ENCODE measurements around the gene TFR2. TPM values are rescaled to one million over a fixed set of nuclear protein-coding genes. Genes with fewer than 3 reads are reported as not detected.

TFR2 gene
- total RNA-seq, 1 experiment from 2014 or later, result not detected

GRCh38 chr7:100626055-100626454 is 15.3 kb downstream of the TFR2 start:
- no peaks in the 10 kb centered on the region for H3K9me2 ChIP-seq (replicated peaks; ENCODE audit: low read length)
- H3K9me3 ChIP-seq (ENCODE audit: low read length), result no peaks in the 10 kb centered on the region
- POLR2A ChIA-PET (ENCODE audit: unreplicated experiment), result interaction anchor here (0.5 to 0.6 kb wide), 2 partner anchors 19 to 147 kb away, joined by 3 to 4 read pairs; no protein-coding TSS in a partner anchor
- no peak overlapping the region for H3K27ac ChIP-seq (ENCODE audit: low read length)
- peak overlapping the region; percentile 58 for H3K4me3 ChIP-seq (ENCODE audit: low read length)
- DNase-seq, result no peak
- H3F3A ChIP-seq (ENCODE audit: low read length, unreplicated experiment), result no peaks in the 10 kb centered on the region
- no TSS peak for BruUV-seq (replicated peaks)
- no peaks in the 10 kb centered on the region for H3K27me3 ChIP-seq (ENCODE audit: low read length)
- no peaks in the 10 kb centered on the region for H3K79me2 ChIP-seq (ENCODE audit: low read length)
- no peak for ATAC-seq
- H4K20me1 ChIP-seq (ENCODE audit: low read length), result no peaks in the 10 kb centered on the region
- TF ChIP-seq EZH2phosphoT487 (IDR thresholded peaks at IDR 0.05; ENCODE audit: borderline replicate concordance, low read length) (no peak), CTCF (conservative IDR thresholded peaks at IDR 0.05; ENCODE audit: low read depth, low read length) (no peak), EZH2 (IDR thresholded peaks at IDR 0.05; ENCODE audit: low read length, unreplicated experiment) (no peak)
- H3K4me1 ChIP-seq (ENCODE audit: insufficient read depth, low read length), result peaks cover 6% of the 10 kb centered on the region
- H3K36me3 ChIP-seq (ENCODE audit: low read depth, low read length), result no peaks in the 10 kb centered on the region
- H2AFZ ChIP-seq (ENCODE audit: low read length), result peak overlapping the region; percentile 82
- H3K9ac ChIP-seq (ENCODE audit: low read length), result no peak overlapping the region
- CTCF ChIA-PET, result no interaction called here
- peak overlapping the region; percentile 98 for H3K4me2 ChIP-seq (ENCODE audit: low read length)
- intact Hi-C loops (cut with micrococcal nuclease), result loop anchor here (5.0 kb wide), 1 partner anchor 46 kb away; the partner anchor contains the start of gene GNB2

- BruUV-seq (replicated peaks), result no TSS peak
- Histone ChIP-seq H3K9me2 (replicated peaks; ENCODE audit: low read length) (no peaks in the 10 kb centered on the region), H3K36me3 (ENCODE audit: low read depth, low read length) (no peaks in the 10 kb centered on the region), H3K27me3 (ENCODE audit: low read length) (no peaks in the 10 kb centered on the region), H3F3A (ENCODE audit: low read length, unreplicated experiment) (no peaks in the 10 kb centered on the region), H3K9me3 (ENCODE audit: low read length) (no peaks in the 10 kb centered on the region), H3K4me2 (ENCODE audit: low read length) (no peak overlapping the region), H3K4me3 (ENCODE audit: low read length) (no peak overlapping the region), H2AFZ (ENCODE audit: low read length) (no peak overlapping the region), H3K4me1 (ENCODE audit: insufficient read depth, low read length) (peaks cover 6% of the 10 kb centered on the region), H3K27ac (ENCODE audit: low read length) (no peak overlapping the region), H3K79me2 (ENCODE audit: low read length) (no peaks in the 10 kb centered on the region), H3K9ac (ENCODE audit: low read length) (no peak overlapping the region), H4K20me1 (ENCODE audit: low read length) (no peaks in the 10 kb centered on the region)
- POLR2A ChIA-PET (ENCODE audit: unreplicated experiment), result no interaction called here
- ATAC-seq, result no peak
- TF ChIP-seq CTCF (conservative IDR thresholded peaks at IDR 0.05; ENCODE audit: low read depth, low read length), result no peak
- TF ChIP-seq EZH2phosphoT487 (IDR thresholded peaks at IDR 0.05; ENCODE audit: borderline replicate concordance, low read length), result no peak
- no peak for TF ChIP-seq EZH2 (IDR thresholded peaks at IDR 0.05; ENCODE audit: low read length, unreplicated experiment)
- intact Hi-C loops (cut with micrococcal nuclease), result no loop called here
- DNase-seq, result no peak
- CTCF ChIA-PET, result no interaction called here
Measured at GRCh38 chr7:100623951-100624824, 17.2 kb downstream of the TFR2 start.

GRCh38 chr7:100621554-100621953 is 19.8 kb downstream of the TFR2 start:
- Histone ChIP-seq H3K36me3 (ENCODE audit: low read depth, low read length) (no peaks in the 10 kb centered on the region), H3K4me1 (ENCODE audit: insufficient read depth, low read length) (no peaks in the 10 kb centered on the region), H3K9me2 (replicated peaks; ENCODE audit: low read length) (no peaks in the 10 kb centered on the region), H4K20me1 (ENCODE audit: low read length) (no peaks in the 10 kb centered on the region), H3K4me2 (ENCODE audit: low read length) (no peak overlapping the region), H3K27me3 (ENCODE audit: low read length) (no peaks in the 10 kb centered on the region), H3K4me3 (ENCODE audit: low read length) (no peak overlapping the region), H3K9me3 (ENCODE audit: low read length) (no peaks in the 10 kb centered on the region), H3K79me2 (ENCODE audit: low read length) (no peaks in the 10 kb centered on the region), H3K27ac (ENCODE audit: low read length) (no peak overlapping the region), H3F3A (ENCODE audit: low read length, unreplicated experiment) (no peaks in the 10 kb centered on the region), H2AFZ (ENCODE audit: low read length) (no peak overlapping the region), H3K9ac (ENCODE audit: low read length) (no peak overlapping the region)
- intact Hi-C loops (cut with micrococcal nuclease), result no loop called here
- DNase-seq (no peak), ATAC-seq (no peak)
- no TSS peak for BruUV-seq (replicated peaks)
- TF ChIP-seq CTCF (conservative IDR thresholded peaks at IDR 0.05; ENCODE audit: low read depth, low read length) (no peak), EZH2 (IDR thresholded peaks at IDR 0.05; ENCODE audit: low read length, unreplicated experiment) (no peak), EZH2phosphoT487 (IDR thresholded peaks at IDR 0.05; ENCODE audit: borderline replicate concordance, low read length) (no peak)
- POLR2A ChIA-PET (ENCODE audit: unreplicated experiment), result interaction anchor here (0.7 kb wide), 1 partner anchor 84 kb away, joined by 3 read pairs; no protein-coding TSS in a partner anchor
- CTCF ChIA-PET, result no interaction called here
